ENCODE data around the gene KHDC3L.

DNA sequence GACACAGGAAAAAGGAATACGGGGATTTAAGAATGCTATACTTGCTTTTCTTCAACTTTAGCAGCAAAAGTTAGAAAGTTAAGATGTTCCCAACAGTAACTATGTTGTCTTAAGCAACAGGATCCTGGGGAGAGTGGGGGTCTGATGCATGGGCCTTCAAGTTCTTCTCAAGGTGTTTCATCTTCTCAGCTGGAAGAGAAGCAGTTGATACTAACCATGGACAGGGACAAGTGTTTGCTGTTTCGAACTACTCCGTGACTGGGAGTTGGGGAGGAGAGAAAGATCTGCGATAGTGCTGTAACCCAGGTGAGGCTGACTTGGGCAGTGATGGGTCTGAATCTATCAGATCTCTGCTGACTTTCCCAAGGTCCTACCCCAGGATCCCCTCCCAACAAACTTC, 6.2 kb downstream of the KHDC3L start:
- TF ChIP-seq EZH2 (IDR thresholded peaks at IDR 0.05; ENCODE audit: insufficient read depth, poor library complexity, severe bottlenecking) (no peak), EZH2phosphoT487 (IDR thresholded peaks at IDR 0.05; ENCODE audit: insufficient read depth, low read depth) (no peak)

Data from GM23248 (cell line).